K562 (cell line): ENCODE data around the gene HDHD3. TPM values are rescaled to one million over a fixed set of nuclear protein-coding genes. Genes with fewer than 3 reads are reported as not detected.

Experiments used
- ATF4 ChIP-seq: fragments of 450-650 bp; formaldehyde crosslinking; IDR thresholded peaks from 2 replicates; pipeline ENCODE4 v1.4.0; 2022; ENCODE audit warnings: mild to moderate bottlenecking, moderate library complexity
- DPF2 ChIP-seq: fragments of 450-650 bp; IDR thresholded peaks from 2 replicates; pipeline ENCODE4 v1.6.1; 2016
- EP300 ChIP-seq: IDR thresholded peaks from 2 replicates; pipeline ENCODE4 v1.6.1; 2012; ENCODE audit warnings: low read length, improper control_type of control experiment
- FOXJ3 ChIP-seq: sonication (generic); formaldehyde crosslinking; IDR thresholded peaks from 2 replicates; pipeline ENCODE4 v1.4.0; 2020; ENCODE audit warnings: mild to moderate bottlenecking, missing genetic modification reagents
- HNRNPLL ChIP-seq: fragments of 200-400 bp; formaldehyde crosslinking; IDR thresholded peaks from 2 replicates; pipeline ENCODE4 v1.6.1; 2017; ENCODE audit warnings: low read length, low read depth, mild to moderate bottlenecking; ENCODE audit not compliant: poor library complexity, severe bottlenecking
- LEF1 ChIP-seq: fragments of 450-650 bp; IDR thresholded peaks from 2 replicates; pipeline ENCODE4 v1.6.1; 2016; ENCODE audit warnings: mild to moderate bottlenecking
- NR3C1 ChIP-seq: sonication (generic); formaldehyde crosslinking; IDR thresholded peaks from 2 replicates; pipeline ENCODE4 v1.8.1; 2022; ENCODE audit warnings: missing genetic modification reagents
- RFX5 ChIP-seq: IDR thresholded peaks from 2 replicates; pipeline ENCODE4 v1.6.1; 2011; ENCODE audit warnings: low read depth, mild to moderate bottlenecking, improper control_type of control experiment, low read length
- TAF1 ChIP-seq: IDR thresholded peaks from 2 replicates; pipeline ENCODE4 v1.6.1; 2011; ENCODE audit warnings: mild to moderate bottlenecking, low read length, moderate library complexity; ENCODE audit not compliant: insufficient read depth, control insufficient read depth, severe bottlenecking; ENCODE audit errors: extremely low read depth
- TGIF2 ChIP-seq: sonication (generic); formaldehyde crosslinking; IDR thresholded peaks from 2 replicates; pipeline ENCODE4 v1.8.1; 2022; ENCODE audit warnings: mild to moderate bottlenecking, missing genetic modification reagents, moderate library complexity
- U2AF2 ChIP-seq: fragments of 200-400 bp; formaldehyde crosslinking; optimal IDR thresholded peaks from 2 replicates; pipeline ENCODE3; 2017; ENCODE audit warnings: low read depth, mild to moderate bottlenecking, low read length
- ZNF124 ChIP-seq: sonication (generic); formaldehyde crosslinking; IDR thresholded peaks from 2 replicates; pipeline ENCODE4 v1.8.1; 2022; ENCODE audit warnings: missing genetic modification reagents
- ZNF407 ChIP-seq: fragments of 450-650 bp; IDR thresholded peaks from 2 replicates; pipeline ENCODE4 v1.6.1; 2016; ENCODE audit warnings: low read depth
- ZNF57 ChIP-seq: fragments of 450-650 bp; formaldehyde crosslinking; IDR thresholded peaks from 2 replicates; pipeline ENCODE4 v1.4.0; 2020; ENCODE audit warnings: mild to moderate bottlenecking, moderate library complexity
- polyA plus RNA-seq, 8 experiments: library from polyadenylated mRNA; depleted of rRNA in 4 of 8; stranded (reverse) in 5 of 8; unstranded in 3 of 8; fragments of >200 nt; fragmentation: Nextera tagmentation in 2 of 8; fragmentation: Illumina TruSeq in 1 of 8; extraction: Ambion mirVana in 2 of 8; extraction: Trizol in 1 of 8; gene quantifications; 2 replicates each; pipeline versions ENCODE4 v1.2.1 to v1.2.3, GENCODE V29; 2011 to 2014; ENCODE audit warnings: inconsistent platforms in 1 of 8, missing spikeins in 1 of 8
- total RNA-seq, 7 experiments: library from RNA; depleted of rRNA in 6 of 7; stranded (reverse); fragments of >200 nt in 6 of 7; fragmentation: Illumina TruSeq in 2 of 7; extraction: Trizol in 2 of 7; gene quantifications; 2 replicates each; pipeline versions ENCODE4 v1.2.1 to v1.2.3, GENCODE V29; 2011 to 2021; ENCODE audit warnings: low replicate concordance in 1 of 7
- TF ChIP-seq, protein P1 (sequence below): fragments of 450-650 bp; IDR thresholded peaks from 2 replicates; pipeline ENCODE4 v1.6.1; 2016; ENCODE audit warnings: mild to moderate bottlenecking
- TF ChIP-seq, protein P2 (sequence below): sonication (generic); formaldehyde crosslinking; IDR thresholded peaks from 2 replicates; pipeline ENCODE4 v1.5.0; 2020; ENCODE audit warnings: missing genetic modification reagents

HDHD3 gene
- total and polyA plus RNA-seq, 9 of the 15 experiments (the other 6 are each of a cell fraction or from before 2014, with no cell fraction given), result 1.1 to 19.1 (median 10.9) TPM

- peak; percentile 53; the same call in 1 of the 2 replicates for TF ChIP-seq ATF4
- TF ChIP-seq HNRNPLL, result peak; percentile 55
- TF ChIP-seq TAF1, result peak; percentile 49
- TF ChIP-seq, protein P1, sequence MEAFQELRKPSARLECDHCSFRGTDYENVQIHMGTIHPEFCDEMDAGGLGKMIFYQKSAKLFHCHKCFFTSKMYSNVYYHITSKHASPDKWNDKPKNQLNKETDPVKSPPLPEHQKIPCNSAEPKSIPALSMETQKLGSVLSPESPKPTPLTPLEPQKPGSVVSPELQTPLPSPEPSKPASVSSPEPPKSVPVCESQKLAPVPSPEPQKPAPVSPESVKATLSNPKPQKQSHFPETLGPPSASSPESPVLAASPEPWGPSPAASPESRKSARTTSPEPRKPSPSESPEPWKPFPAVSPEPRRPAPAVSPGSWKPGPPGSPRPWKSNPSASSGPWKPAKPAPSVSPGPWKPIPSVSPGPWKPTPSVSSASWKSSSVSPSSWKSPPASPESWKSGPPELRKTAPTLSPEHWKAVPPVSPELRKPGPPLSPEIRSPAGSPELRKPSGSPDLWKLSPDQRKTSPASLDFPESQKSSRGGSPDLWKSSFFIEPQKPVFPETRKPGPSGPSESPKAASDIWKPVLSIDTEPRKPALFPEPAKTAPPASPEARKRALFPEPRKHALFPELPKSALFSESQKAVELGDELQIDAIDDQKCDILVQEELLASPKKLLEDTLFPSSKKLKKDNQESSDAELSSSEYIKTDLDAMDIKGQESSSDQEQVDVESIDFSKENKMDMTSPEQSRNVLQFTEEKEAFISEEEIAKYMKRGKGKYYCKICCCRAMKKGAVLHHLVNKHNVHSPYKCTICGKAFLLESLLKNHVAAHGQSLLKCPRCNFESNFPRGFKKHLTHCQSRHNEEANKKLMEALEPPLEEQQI, result no peak
- TF ChIP-seq NR3C1 (CRISPR knock-in tag), result no peak
- no peak for TF ChIP-seq U2AF2
- TF ChIP-seq ZNF407, result no peak
- TF ChIP-seq LEF1, result no peak
- no peak for TF ChIP-seq EP300
- TF ChIP-seq RFX5, result no peak
- no peak; the same call in 1 of the 2 replicates for TF ChIP-seq DPF2
- TF ChIP-seq ZNF57, result no peak
- TF ChIP-seq TGIF2, result no peak
- TF ChIP-seq ZNF124 (CRISPR knock-in tag), result no peak
- TF ChIP-seq, protein P2, sequence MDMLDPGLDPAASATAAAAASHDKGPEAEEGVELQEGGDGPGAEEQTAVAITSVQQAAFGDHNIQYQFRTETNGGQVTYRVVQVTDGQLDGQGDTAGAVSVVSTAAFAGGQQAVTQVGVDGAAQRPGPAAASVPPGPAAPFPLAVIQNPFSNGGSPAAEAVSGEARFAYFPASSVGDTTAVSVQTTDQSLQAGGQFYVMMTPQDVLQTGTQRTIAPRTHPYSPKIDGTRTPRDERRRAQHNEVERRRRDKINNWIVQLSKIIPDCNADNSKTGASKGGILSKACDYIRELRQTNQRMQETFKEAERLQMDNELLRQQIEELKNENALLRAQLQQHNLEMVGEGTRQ (CRISPR knock-in tag), result no peak
- TF ChIP-seq FOXJ3 (CRISPR knock-in tag), result no peak
Observed at GRCh38 chr9:113401027-113401792, 24.4 kb upstream of the HDHD3 start, which contains the start of gene ALAD (continued).
